AG09319 (cell line): ENCODE data around the gene ESRRG.

Source experiments
- DNase-seq: peaks from one replicate; pipeline ENCODE4 v3.0.0-alpha.2; 2010; ENCODE audit warnings: low read depth; ENCODE audit errors: extremely low read depth
- TF ChIP-seq, protein P1 (sequence below): IDR thresholded peaks from 2 replicates; pipeline ENCODE4 v1.5.1; 2011; ENCODE audit warnings: low read depth, mild to moderate bottlenecking, inconsistent platforms, low read length, moderate library complexity

Gene ESRRG

DNA sequence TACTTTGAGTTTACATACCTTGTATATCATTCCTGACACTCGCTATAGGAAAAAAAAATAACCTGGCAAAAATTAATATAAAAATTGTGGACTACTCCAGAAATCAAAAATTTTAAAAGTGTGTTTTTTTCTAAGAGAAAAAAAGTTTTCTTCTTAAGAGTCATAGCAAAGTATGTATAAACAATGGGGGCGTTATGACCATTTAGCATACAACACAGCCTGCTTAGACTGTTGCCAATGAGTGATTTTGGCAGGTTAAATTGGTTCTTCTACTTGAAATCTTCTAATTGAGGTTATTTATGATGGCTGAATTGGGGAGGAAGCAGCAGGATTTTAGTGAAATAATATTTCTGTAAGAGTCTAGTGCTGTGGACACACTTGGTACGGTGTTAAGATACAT lies 169.5 kb downstream of the ESRRG start:
- DNase-seq: no peak
- TF ChIP-seq, protein P1, sequence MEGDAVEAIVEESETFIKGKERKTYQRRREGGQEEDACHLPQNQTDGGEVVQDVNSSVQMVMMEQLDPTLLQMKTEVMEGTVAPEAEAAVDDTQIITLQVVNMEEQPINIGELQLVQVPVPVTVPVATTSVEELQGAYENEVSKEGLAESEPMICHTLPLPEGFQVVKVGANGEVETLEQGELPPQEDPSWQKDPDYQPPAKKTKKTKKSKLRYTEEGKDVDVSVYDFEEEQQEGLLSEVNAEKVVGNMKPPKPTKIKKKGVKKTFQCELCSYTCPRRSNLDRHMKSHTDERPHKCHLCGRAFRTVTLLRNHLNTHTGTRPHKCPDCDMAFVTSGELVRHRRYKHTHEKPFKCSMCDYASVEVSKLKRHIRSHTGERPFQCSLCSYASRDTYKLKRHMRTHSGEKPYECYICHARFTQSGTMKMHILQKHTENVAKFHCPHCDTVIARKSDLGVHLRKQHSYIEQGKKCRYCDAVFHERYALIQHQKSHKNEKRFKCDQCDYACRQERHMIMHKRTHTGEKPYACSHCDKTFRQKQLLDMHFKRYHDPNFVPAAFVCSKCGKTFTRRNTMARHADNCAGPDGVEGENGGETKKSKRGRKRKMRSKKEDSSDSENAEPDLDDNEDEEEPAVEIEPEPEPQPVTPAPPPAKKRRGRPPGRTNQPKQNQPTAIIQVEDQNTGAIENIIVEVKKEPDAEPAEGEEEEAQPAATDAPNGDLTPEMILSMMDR: no peak

DNA sequence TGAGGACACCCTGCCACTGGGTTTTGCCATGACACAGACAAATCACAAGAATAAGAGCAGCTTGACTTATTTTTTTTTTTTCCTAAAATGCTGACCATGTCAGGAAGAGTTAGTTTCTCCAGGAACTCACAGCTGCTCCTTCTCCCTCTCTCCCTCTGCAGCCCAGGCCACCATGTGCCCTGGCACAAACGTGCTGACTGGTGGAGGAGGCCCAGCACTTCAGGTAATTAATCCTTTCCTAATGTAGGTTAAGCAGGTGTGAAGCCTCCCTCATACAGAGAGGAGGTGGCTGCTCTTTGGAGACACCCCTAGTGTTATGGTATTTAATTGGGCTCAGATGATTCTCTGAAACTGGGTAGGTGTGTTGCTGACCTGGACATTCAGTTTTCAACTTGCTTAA lies 170.2 kb downstream of the ESRRG start:
- TF ChIP-seq, protein P1: no peak
- DNase-seq: no peak

DNA sequence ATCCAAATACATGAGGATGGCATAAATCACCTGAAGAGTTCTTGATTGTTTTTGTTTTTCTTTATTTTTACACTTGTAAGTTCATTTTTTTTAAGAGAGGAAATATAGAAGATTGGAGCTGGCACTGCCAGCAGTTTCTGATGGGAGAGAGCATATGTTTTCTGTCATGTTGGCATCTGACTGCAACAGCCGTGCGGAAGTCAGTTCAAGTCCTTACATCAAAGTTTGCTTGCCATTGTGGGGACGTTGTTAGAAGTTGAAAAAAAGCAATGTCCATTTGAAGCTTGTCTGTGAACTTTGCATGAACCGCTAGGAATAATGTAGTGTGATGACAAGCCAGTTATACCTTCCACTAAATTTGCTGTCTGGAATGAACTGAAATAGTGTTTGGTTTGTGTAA lies 173.4 kb downstream of the ESRRG start:
- no peak for DNase-seq
- TF ChIP-seq, protein P1: no peak

DNA sequence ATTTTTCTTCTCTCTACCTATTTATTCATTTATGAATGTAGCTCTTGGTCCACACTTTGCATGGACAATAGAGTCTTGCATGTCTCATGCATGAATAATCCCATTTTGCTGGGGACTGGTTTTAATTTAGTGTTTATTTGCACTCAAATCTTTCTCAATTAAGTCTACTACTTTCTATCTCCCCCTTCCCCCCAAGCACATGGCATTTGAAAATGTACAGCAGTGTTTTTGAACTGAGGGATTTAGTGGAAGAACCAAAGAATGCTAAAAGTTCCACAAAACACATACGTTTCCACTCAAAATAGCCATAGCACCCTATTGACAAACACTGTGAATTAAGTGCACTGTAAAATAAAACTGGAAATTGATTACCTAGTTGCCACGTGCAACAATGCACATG lies 180.5 kb downstream of the ESRRG start:
- DNase-seq: no peak
- TF ChIP-seq, protein P1: no peak

DNA sequence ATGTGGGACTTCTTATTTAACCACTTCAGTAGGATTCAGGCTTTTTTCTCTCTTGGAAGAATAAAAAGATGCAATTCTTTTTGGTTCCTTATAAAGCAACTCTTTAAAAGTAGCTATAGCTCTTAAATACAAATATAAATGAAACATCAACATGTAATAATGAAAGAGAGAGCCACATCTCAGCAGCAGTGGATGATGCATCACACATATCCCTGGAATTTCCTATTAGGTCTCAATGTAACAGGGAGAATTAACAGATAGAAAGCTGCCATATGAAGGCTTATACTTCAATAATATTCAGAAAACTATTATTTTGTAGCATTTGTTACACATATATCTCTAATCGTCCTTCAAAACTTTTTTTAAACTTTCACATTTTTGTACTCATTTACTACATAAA lies 181.0 kb downstream of the ESRRG start:
- TF ChIP-seq, protein P1: no peak
- DNase-seq: no peak

DNA sequence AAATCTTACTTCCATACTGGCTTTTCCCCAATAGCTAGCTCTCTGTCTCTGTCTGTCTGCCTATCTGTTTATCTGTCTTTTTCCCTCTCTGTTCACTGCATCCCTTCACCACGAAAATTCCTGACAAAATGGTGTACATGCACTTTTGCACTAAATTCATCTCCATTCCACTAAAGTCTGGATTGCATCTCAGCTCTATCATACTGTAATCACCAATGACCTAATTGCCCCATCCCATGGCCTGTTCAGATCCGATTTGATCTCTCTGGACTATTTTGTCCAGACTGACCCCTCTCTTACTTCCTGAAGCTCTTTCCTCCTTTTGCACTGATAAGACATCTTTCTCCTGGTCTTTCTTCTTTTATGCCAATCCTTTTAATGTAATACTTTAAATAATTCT lies 187.5 kb downstream of the ESRRG start:
- no peak for DNase-seq
- TF ChIP-seq, protein P1: no peak

DNA sequence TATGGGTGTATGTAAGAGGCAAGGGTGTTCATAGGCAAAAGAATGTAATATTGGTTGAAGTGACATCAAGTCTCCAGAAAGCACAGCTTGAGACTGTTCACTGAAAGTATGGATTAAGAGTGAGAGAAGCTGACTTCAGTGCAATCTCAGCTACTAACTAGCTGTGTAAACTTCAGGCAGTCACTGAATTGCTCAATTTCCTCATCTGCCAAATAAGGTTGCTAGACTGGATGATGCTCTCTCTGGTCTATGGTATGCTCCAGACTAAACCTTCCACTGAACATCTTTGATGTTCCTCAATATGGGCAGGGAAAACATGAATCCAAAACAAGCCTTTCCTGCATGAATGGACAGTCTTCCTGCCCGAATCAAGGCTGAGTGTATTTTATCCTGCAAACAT lies 188.2 kb downstream of the ESRRG start:
- TF ChIP-seq, protein P1: no peak
- DNase-seq: no peak
